ENCODE results near the gene KLHL6. TPM values are rescaled to one million over a fixed set of nuclear protein-coding genes. Genes with fewer than 3 reads are reported as not detected.

The KLHL6 gene
- total and polyA plus RNA-seq, 2 of the 8 experiments (the other 6 are each of a cell fraction or from before 2014, with no cell fraction given), result 0.05 TPM; not detected in 1

DNA sequence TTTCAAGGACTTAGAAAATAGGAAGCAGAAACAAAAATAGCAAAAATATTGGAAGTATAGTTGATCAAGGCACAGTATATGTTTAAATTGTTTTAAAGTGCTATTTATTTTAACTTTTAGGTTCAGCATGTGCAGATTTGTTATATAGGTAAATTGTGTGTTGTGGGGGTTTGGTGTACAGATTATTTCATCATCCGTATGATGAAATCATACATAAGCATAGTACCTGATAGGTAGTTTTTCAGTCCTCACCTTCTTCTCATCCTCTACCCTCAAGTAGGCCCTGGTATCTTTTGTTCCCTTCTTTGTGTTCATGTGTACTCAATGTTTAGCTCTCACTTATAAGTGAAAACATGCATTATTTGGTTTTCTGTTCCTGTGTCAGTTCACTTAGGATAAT, 50.9 kb downstream of the KLHL6 start:
- Histone ChIP-seq H3K18ac (ENCODE audit: extremely low read depth, low read length) (no peak overlapping the region), H2AK5ac (ENCODE audit: low read depth, low read length) (no peak overlapping the region), H4K8ac (ENCODE audit: extremely low read depth, insufficient read depth, low read length) (no peak overlapping the region), H2BK15ac (ENCODE audit: low read length) (no peak overlapping the region), H2BK5ac (ENCODE audit: low read depth, low read length) (no peak overlapping the region), H3K79me2 (ENCODE audit: control insufficient read depth in 1 of 2, insufficient read depth in 2 of 2, low read length in 2 of 2) (no peaks in the 10 kb centered on the region), H3K4me2 (ENCODE audit: insufficient read depth in 1 of 2, low read depth in 2 of 2, low read length in 2 of 2) (no peak overlapping the region), H2BK120ac (replicated peaks; ENCODE audit: low read depth, low read length) (no peak overlapping the region), H3K27me3 (replicated peaks in 1 of 4; ENCODE audit: control insufficient read depth in 3 of 4, extremely low read depth in 1 of 4, insufficient read depth in 3 of 4, low read length in 3 of 4) (no peaks in the 10 kb centered on the region), H3K14ac (ENCODE audit: insufficient read length) (no peak overlapping the region), H3K9ac (replicated peaks in 1 of 4; ENCODE audit: extremely low read depth in 1 of 4, low read depth in 3 of 4, low read length in 3 of 4) (no peak overlapping the region), H3K4me3 (ENCODE audit: extremely low read depth in 1 of 4, insufficient read depth in 2 of 4, low read depth in 3 of 4, low read length in 4 of 4) (no peak overlapping the region), H4K5ac (ENCODE audit: insufficient read length, low read depth, low read length) (no peak overlapping the region), H3K4me1 (replicated peaks in 1 of 4; ENCODE audit: control insufficient read depth in 3 of 4, insufficient read depth in 4 of 4, low read length in 3 of 4) (peaks cover 0 to 2% (median 0%) of the 10 kb centered on the region in 4 experiments; a peak in 1 of 7 replicates), H4K91ac (replicated peaks; ENCODE audit: insufficient read length, low read length) (no peak overlapping the region), H3K79me1 (ENCODE audit: low read depth, low read length) (no peaks in the 10 kb centered on the region), H4K20me1 (replicated peaks in 1 of 2; ENCODE audit: control insufficient read depth in 1 of 2, insufficient read depth in 2 of 2, low read length in 2 of 2) (no peaks in the 10 kb centered on the region), H3K36me3 (ENCODE audit: control insufficient read depth in 2 of 4, insufficient read depth in 4 of 4, low read length in 3 of 4) (no peaks in the 10 kb centered on the region), H2BK12ac (ENCODE audit: low read depth, low read length) (no peak overlapping the region), H2AFZ (ENCODE audit: low read length) (no peak overlapping the region), H3K4ac (replicated peaks; ENCODE audit: insufficient read length, low read depth, low read length) (no peak overlapping the region), H3K23ac (ENCODE audit: insufficient read length) (no peak overlapping the region), H2BK20ac (ENCODE audit: low read length) (no peak overlapping the region), H3K9me3 (ENCODE audit: insufficient read depth in 2 of 2, low read depth in 1 of 2, low read length in 1 of 2) (no peaks in the 10 kb centered on the region), H3K27ac (ENCODE audit: low read depth, low read length) (no peak overlapping the region), H3K56ac (replicated peaks; ENCODE audit: insufficient read length, low read depth, low read length) (no peak overlapping the region), H3K23me2 (ENCODE audit: low read depth, low read length) (no peaks in the 10 kb centered on the region)
- POLR2A ChIA-PET (ENCODE audit: partially characterized antibody), result no interaction called here
- WGBS, 2 experiments (ENCODE audit: extremely low coverage in 1 of 2, insufficient coverage in 1 of 2, insufficient read length in 1 of 2, insufficient replicate concordance in 2 of 2, low coverage in 1 of 2, low lambda C conversion rate in 2 of 2, missing lambda C conversion rate in 1 of 2), result 95% methylated on average over 1 of the region's 1 CpG; no CpG with 5 or more reads in 1 of the 2 experiments
- CTCF ChIA-PET (ENCODE audit: partially characterized antibody), result interaction anchor here (0.7 to 2.6 kb wide), 5 partner anchors 11 to 43 kb away, joined by 3 to 14 read pairs (median 3); no protein-coding TSS in a partner anchor
- TF ChIP-seq CHD2 (IDR thresholded peaks at IDR 0.05; ENCODE audit: low read length) (no peak), KDM4A (IDR thresholded peaks at IDR 0.05; ENCODE audit: low read depth, low read length, severe bottlenecking) (no peak), CHD1 (IDR thresholded peaks at IDR 0.05; ENCODE audit: low read depth, low read length) (no peak), KDM1A (IDR thresholded peaks at IDR 0.05; ENCODE audit: borderline replicate concordance, low read length) (no peak), BACH1 (IDR thresholded peaks at IDR 0.05; ENCODE audit: low read length) (no peak), RNF2 (IDR thresholded peaks at IDR 0.05; ENCODE audit: borderline replicate concordance, low read depth, low read length, missing control alignments, poor library complexity, severe bottlenecking) (no peak), BRCA1 (IDR thresholded peaks at IDR 0.05; ENCODE audit: low read depth, low read length) (no peak), CTBP2 (IDR thresholded peaks at IDR 0.05; ENCODE audit: borderline replicate concordance, insufficient read depth, insufficient read length, low read length) (no peak), FOSL1 (IDR thresholded peaks at IDR 0.05; ENCODE audit: insufficient read depth, low read depth, low read length) (no peak), ATF2 (IDR thresholded peaks at IDR 0.05; ENCODE audit: low read length) (no peak), NANOG (IDR thresholded peaks at IDR 0.05; ENCODE audit: insufficient read depth, low read depth, low read length, poor library complexity, severe bottlenecking) (no peak)
- no peak for DNase-seq (ENCODE audit: low read depth in 1 of 2, low spot score in 2 of 2)
- no peak for FAIRE-seq
